Keratinocyte (primary cell): Measurements from ENCODE around the gene EFCAB6.

Source experiments
- EZH2 ChIP-seq: IDR thresholded peaks from one replicate; pipeline ENCODE4 v1.6.1; 2012; ENCODE audit warnings: inconsistent platforms, mild to moderate bottlenecking, low read length, moderate library complexity
- TF ChIP-seq, protein P1 (sequence below), 3 experiments: IDR thresholded peaks in 1 of 3; conservative IDR thresholded peaks in 1 of 3; optimal IDR thresholded peaks in 1 of 3; 2 replicates in 2 of 3; 3 replicates in 1 of 3; pipeline versions ENCODE3 to v1.5.1; 2011; ENCODE audit warnings: low read length in 3 of 3, mild to moderate bottlenecking in 3 of 3, moderate library complexity in 2 of 3, control low read depth in 1 of 3, inconsistent platforms in 1 of 3; ENCODE audit not compliant: insufficient read depth in 2 of 3; ENCODE audit errors: extremely low read depth in 1 of 3

DNA sequence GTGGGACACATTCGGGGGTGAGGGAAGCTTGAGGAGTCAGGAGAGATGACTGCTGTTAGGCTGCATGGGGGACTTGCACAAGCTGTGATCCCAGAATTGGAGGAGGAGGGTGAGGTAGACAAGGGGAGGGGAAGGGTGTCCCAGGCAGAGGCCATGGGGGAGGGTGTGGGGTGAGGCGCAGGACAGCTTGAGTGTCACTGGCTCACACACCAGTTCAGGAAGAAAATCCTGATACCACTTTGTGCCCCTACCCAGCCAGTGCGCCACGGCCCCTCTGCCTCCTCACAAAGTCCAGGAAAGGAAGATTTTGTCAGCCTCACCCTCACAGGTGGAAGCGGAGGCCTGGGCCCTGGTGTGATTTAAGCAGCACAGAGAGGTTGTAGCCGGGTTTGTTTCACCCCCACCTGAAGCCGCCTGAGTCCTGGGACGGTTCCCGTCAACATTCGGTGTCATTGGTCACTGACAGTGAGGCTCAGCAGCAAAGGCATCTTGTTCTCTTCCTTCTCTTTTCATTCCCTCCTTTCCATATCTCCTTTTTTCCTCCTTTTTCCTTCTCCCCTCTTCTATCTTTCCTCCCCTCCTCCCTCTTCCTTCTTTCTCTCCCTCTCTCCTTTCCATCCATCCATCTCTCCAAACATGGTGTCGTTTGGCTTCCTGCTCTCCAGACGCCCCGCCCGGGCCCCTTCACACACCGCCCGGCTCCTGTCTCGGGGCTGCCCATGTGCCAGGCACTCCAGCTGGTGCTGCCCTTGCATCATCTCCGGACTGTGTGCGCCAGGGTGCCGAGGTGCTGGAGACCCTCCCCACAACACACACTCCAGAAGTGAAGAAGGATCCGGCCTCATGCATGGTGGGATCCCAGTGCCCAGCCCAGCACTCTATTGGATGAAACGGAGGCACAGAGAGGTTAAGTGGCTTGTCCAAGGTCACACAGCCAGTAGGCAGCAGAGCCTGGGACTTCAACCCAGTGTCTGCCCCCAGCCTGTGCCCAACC, 311.0 kb downstream of the EFCAB6 start:
- TF ChIP-seq, protein P1, sequence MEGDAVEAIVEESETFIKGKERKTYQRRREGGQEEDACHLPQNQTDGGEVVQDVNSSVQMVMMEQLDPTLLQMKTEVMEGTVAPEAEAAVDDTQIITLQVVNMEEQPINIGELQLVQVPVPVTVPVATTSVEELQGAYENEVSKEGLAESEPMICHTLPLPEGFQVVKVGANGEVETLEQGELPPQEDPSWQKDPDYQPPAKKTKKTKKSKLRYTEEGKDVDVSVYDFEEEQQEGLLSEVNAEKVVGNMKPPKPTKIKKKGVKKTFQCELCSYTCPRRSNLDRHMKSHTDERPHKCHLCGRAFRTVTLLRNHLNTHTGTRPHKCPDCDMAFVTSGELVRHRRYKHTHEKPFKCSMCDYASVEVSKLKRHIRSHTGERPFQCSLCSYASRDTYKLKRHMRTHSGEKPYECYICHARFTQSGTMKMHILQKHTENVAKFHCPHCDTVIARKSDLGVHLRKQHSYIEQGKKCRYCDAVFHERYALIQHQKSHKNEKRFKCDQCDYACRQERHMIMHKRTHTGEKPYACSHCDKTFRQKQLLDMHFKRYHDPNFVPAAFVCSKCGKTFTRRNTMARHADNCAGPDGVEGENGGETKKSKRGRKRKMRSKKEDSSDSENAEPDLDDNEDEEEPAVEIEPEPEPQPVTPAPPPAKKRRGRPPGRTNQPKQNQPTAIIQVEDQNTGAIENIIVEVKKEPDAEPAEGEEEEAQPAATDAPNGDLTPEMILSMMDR (optimal IDR thresholded peaks at IDR 0.05 in 1 of 3, IDR thresholded peaks at IDR 0.05 in 1 of 3, conservative IDR thresholded peaks at IDR 0.05 in 1 of 3; ENCODE audit: extremely low read depth in 1 of 3, insufficient read depth in 2 of 3, low read length in 3 of 3): no peak
- no peak for TF ChIP-seq EZH2
